IMR-90 (cell line): Measurements from ENCODE around the gene TAAR1. TPM values are rescaled to one million over a fixed set of nuclear protein-coding genes. Genes with fewer than 3 reads are reported as not detected.

ENCODE experiments used
- ATAC-seq: fragments of 200-7000 bp; cut with Tn5 transposase; 2 replicates; pipeline ENCODE4 v1.9.1; 2020; ENCODE audit warnings: low read depth, mild to moderate bottlenecking, moderate library complexity
- BruUV-seq: library from RNA; stranded (reverse); fragments of 400-500 nt; replicated peaks from 2 replicates; lab custom pipeline; 2021; lab: Mats Ljungman, UMichigan
- CTCF ChIA-PET: fragments of 300-600 bp; formaldehyde crosslinking; extraction: SDS; loops from one replicate; lab custom pipeline; 2021; ENCODE audit warnings: antibody characterized with exemption; lab: Yijun Ruan, JAX
- POLR2A ChIA-PET: fragments of 300-600 bp; sonication (Branson Sonifier 250); formaldehyde crosslinking; loops from one replicate; lab custom pipeline; 2022; ENCODE audit warnings: antibody characterized with exemption; ENCODE audit not compliant: unreplicated experiment; lab: Charles Lee
- DNase-seq: peaks from one replicate; pipeline ENCODE4 v3.0.0; 2013
- H2AFZ ChIP-seq: replicated peaks from 2 replicates; pipeline ENCODE3; 2013; ENCODE audit warnings: low read length, mild to moderate bottlenecking; ENCODE audit not compliant: poor library complexity
- H2AK5ac ChIP-seq: 2 replicates; pipeline ENCODE4 v1.6.1; 2013; ENCODE audit warnings: low read depth, low read length, inconsistent platforms
- H2AK9ac ChIP-seq: replicated peaks from 2 replicates; pipeline ENCODE3; 2013; ENCODE audit warnings: mild to moderate bottlenecking, low read depth, low read length, moderate library complexity; ENCODE audit not compliant: poor library complexity
- H2BK120ac ChIP-seq: 2 replicates; pipeline ENCODE4 v1.6.1; 2013; ENCODE audit warnings: low read depth, low read length, inconsistent platforms
- H2BK15ac ChIP-seq: 3 replicates; pipeline ENCODE4 v1.6.1; 2013; ENCODE audit warnings: low read depth, low read length, inconsistent platforms
- H2BK20ac ChIP-seq: 2 replicates; pipeline ENCODE4 v1.6.1; 2013; ENCODE audit warnings: low read depth, mild to moderate bottlenecking, inconsistent platforms, low read length, moderate library complexity
- H2BK5ac ChIP-seq: 2 replicates; pipeline ENCODE4 v1.6.1; 2013; ENCODE audit warnings: mild to moderate bottlenecking, low read depth, low read length, inconsistent platforms; ENCODE audit not compliant: poor library complexity, severe bottlenecking
- H3K14ac ChIP-seq: replicated peaks from 2 replicates; pipeline ENCODE4 v1.6.1; 2013; ENCODE audit warnings: low read depth, low read length, inconsistent platforms
- H3K18ac ChIP-seq: 2 replicates; pipeline ENCODE4 v1.6.1; 2013; ENCODE audit warnings: low read depth, low read length, control low read depth
- H3K23ac ChIP-seq: 2 replicates; pipeline ENCODE4 v1.6.1; 2013; ENCODE audit warnings: low read depth, low read length, inconsistent platforms
- H3K27ac ChIP-seq: 2 replicates; pipeline ENCODE4 v1.5.1; 2013; ENCODE audit warnings: mild to moderate bottlenecking, control low read depth, low read length; ENCODE audit not compliant: insufficient read depth
- H3K27me3 ChIP-seq: 2 replicates; pipeline ENCODE4 v1.6.1; 2013; ENCODE audit warnings: low read length; ENCODE audit not compliant: control insufficient read depth, insufficient read depth
- H3K36me3 ChIP-seq: 2 replicates; pipeline ENCODE4 v1.6.1; 2013; ENCODE audit warnings: low read length, mixed read lengths; ENCODE audit not compliant: control insufficient read depth, insufficient read depth
- H3K4ac ChIP-seq: 2 replicates; pipeline ENCODE4 v1.6.1; 2013; ENCODE audit warnings: low read depth, low read length, inconsistent platforms
- H3K4me1 ChIP-seq: 2 replicates; pipeline ENCODE4 v1.6.1; 2013; ENCODE audit warnings: low read length, mixed read lengths; ENCODE audit not compliant: control insufficient read depth, insufficient read depth
- H3K4me2 ChIP-seq: 2 replicates; pipeline ENCODE4 v1.6.1; 2013; ENCODE audit warnings: low read depth, mild to moderate bottlenecking, control low read depth, low read length, moderate library complexity
- H3K4me3 ChIP-seq: 2 replicates; pipeline ENCODE4 v1.5.1; 2013; ENCODE audit warnings: low read depth, mild to moderate bottlenecking, control low read depth, low read length, moderate library complexity; ENCODE audit not compliant: insufficient read depth
- H3K56ac ChIP-seq: 2 replicates; pipeline ENCODE4 v1.6.1; 2013; ENCODE audit warnings: low read length, inconsistent platforms; ENCODE audit not compliant: insufficient read depth; ENCODE audit errors: extremely low read depth
- H3K79me1 ChIP-seq, 2 experiments: 2 replicates each; pipeline ENCODE4 v1.6.1; 2013; ENCODE audit warnings: low read length in 2 of 2, inconsistent platforms in 1 of 2, low read depth in 1 of 2
- H3K9ac ChIP-seq: 2 replicates; pipeline ENCODE4 v1.6.1; 2013; ENCODE audit warnings: low read depth, low read length, control low read depth
- H3K9me1 ChIP-seq: 2 replicates; pipeline ENCODE4 v1.6.1; 2013; ENCODE audit warnings: low read length, inconsistent platforms; ENCODE audit not compliant: insufficient read depth
- H3K9me3 ChIP-seq: 2 replicates; pipeline ENCODE4 v1.6.1; 2013; ENCODE audit warnings: low read length; ENCODE audit not compliant: control insufficient read depth, insufficient read depth
- H4K20me1 ChIP-seq: 2 replicates; pipeline ENCODE4 v1.6.1; 2013; ENCODE audit warnings: low read length, inconsistent platforms; ENCODE audit not compliant: insufficient read depth
- H4K5ac ChIP-seq: 2 replicates; pipeline ENCODE4 v1.6.1; 2013; ENCODE audit warnings: mild to moderate bottlenecking, low read depth, low read length, control low read depth
- H4K8ac ChIP-seq, 2 experiments: 2 replicates each; pipeline ENCODE4 v1.6.1; 2013; ENCODE audit warnings: low read depth in 2 of 2, low read length in 2 of 2, control low read depth in 1 of 2, inconsistent platforms in 1 of 2
- H4K91ac ChIP-seq: 2 replicates; pipeline ENCODE4 v1.6.1; 2013; ENCODE audit warnings: low read depth, low read length, inconsistent platforms; ENCODE audit not compliant: insufficient read depth
- CEBPB ChIP-seq: IDR thresholded peaks from 2 replicates; pipeline ENCODE4 v1.6.1; 2012; ENCODE audit warnings: low read depth, low read length, improper control_type of control experiment
- RFX5 ChIP-seq: IDR thresholded peaks from 2 replicates; pipeline ENCODE4 v1.8.0; 2012; ENCODE audit warnings: low read depth, mild to moderate bottlenecking, low read length, moderate library complexity
- dilution Hi-C: fragments of 300-500 bp; cut with HindIII; formaldehyde crosslinking; loops from one replicate; pipeline ENCODE4 v1.14.3; 2018; ENCODE audit warnings: low sequenced_read_pairs; ENCODE audit not compliant: unreplicated experiment
- in situ Hi-C: fragments of 300-500 bp; cut with MboI; formaldehyde crosslinking; loops from 3 replicates; pipeline ENCODE4 v1.14.3; 2019; ENCODE audit warnings: low sequenced_read_pairs, inconsistent platforms, mixed read lengths
- intact Hi-C: fragments of 100-400 bp; cut with micrococcal nuclease; formaldehyde crosslinking; loops from 2 replicates; pipeline ENCODE4 v1.10.0; 2022
- polyA plus RNA-seq, 3 experiments: library from polyadenylated mRNA; depleted of rRNA; stranded (reverse); fragments of >200 nt; gene quantifications; 2 replicates each; pipeline ENCODE4 v1.2.3, GENCODE V29; 2012; ENCODE audit warnings: low replicate concordance in 1 of 3
- total RNA-seq: library from RNA; depleted of rRNA; stranded (reverse); fragments of >200 nt; gene quantifications from 2 replicates; pipeline ENCODE4 v1.2.3, GENCODE V29; 2012

The TAAR1 gene
- total and polyA plus RNA-seq, 2 of the 4 experiments (the other 2 are of a cell fraction): not detected

GRCh38 chr6:132703936-132704335 lies 45.0 kb upstream of the TAAR1 start:
- H2BK5ac ChIP-seq: no peak overlapping the region
- ATAC-seq (no peak), DNase-seq (peak; percentile 19)
- H3K23ac ChIP-seq: no peak overlapping the region
- H3K27ac ChIP-seq: no peak overlapping the region
- H3K4ac ChIP-seq: no peak overlapping the region
- peaks cover 10% of the 10 kb centered on the region for H3K27me3 ChIP-seq
- TF ChIP-seq RFX5 (no peak), CEBPB (peak; percentile 49; the same call in 1 of the 2 replicates)
- H2AK9ac ChIP-seq: no peak overlapping the region
- no peak overlapping the region for H3K4me3 ChIP-seq
- H3K9me3 ChIP-seq: no peaks in the 10 kb centered on the region
- H4K5ac ChIP-seq: no peak overlapping the region
- no peaks in the 10 kb centered on the region for H4K20me1 ChIP-seq
- no peak overlapping the region for H3K56ac ChIP-seq
- H2BK15ac ChIP-seq: no peak overlapping the region
- H3K9ac ChIP-seq: no peak overlapping the region
- in situ Hi-C loops (no loop called here), intact Hi-C loops (no loop called here), dilution Hi-C loops (no loop called here)
- no peak overlapping the region for H3K14ac ChIP-seq
- no peak overlapping the region for H3K4me2 ChIP-seq
- ChIA-PET CTCF (no interaction called here), POLR2A (no interaction called here)
- no peak overlapping the region for H4K91ac ChIP-seq
- no peak overlapping the region for H2AFZ ChIP-seq
- H3K79me1 ChIP-seq: no peaks in the 10 kb centered on the region
- H2AK5ac ChIP-seq: no peak overlapping the region
- H3K18ac ChIP-seq: no peak overlapping the region
- no peak overlapping the region for H2BK120ac ChIP-seq
- H2BK20ac ChIP-seq: no peak overlapping the region
- H3K36me3 ChIP-seq: no peaks in the 10 kb centered on the region
- no peak overlapping the region for H4K8ac ChIP-seq
- BruUV-seq: no TSS peak
- H3K4me1 ChIP-seq: 0 out of 2 replicates have a peak, but pooled peaks cover 1% of the 10 kb centered on the region
- no peaks in the 10 kb centered on the region for H3K9me1 ChIP-seq
